GM03348 (cell line): Measurements from ENCODE around the gene C11orf24.
"Not testable (repeated sequence)": the region's sequence is repeated elsewhere in the genome, so short reads cannot be mapped to it uniquely, and the experiment has no call there.

Source experiments
- DNase-seq: peaks from one replicate; pipeline ENCODE4 v3.0.0; 2012; ENCODE audit warnings: low spot score

Gene C11orf24

DNA sequence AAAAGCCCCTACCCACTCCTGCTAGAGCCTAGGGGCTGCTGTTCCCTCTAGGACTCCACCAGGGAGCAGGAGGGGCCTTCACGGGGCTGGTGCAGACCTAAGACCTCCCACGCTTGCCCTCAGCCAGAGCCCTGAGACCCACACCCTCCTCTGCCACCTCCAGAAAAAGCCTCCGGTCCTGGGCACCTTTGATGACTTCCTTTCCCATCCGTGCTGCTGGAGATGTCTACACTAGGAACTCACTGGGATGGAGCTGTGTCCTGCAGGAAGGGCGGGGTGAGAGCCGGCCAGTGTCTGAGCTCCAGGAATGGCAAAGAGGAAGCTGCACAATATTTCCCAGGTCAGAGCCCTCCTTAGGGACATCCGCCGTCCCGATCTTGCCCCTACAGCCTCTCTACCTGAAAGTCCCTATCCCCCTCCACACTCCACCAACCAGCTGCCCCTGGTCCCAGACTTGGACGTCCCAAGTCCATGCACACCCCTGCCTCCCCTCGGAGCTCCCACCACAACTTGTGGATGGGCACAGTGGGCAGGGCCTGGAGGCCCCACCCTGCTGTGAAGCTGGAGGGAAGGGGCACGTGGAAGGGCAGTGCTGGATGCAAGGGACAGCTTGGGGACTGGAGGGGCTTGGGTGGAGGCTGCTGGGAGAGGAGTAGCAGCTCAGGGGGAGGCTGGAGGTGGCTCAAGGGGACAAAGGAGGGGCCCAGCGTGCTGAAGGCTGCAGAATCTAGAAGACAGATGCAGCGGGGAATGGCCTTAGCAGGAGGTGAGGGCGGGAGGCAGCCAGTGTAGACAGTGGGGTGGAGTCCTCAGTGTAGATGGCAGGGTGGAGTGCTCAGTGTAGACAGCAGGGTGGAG, 27.1 kb upstream of the C11orf24 start:
- no peak for DNase-seq

DNA sequence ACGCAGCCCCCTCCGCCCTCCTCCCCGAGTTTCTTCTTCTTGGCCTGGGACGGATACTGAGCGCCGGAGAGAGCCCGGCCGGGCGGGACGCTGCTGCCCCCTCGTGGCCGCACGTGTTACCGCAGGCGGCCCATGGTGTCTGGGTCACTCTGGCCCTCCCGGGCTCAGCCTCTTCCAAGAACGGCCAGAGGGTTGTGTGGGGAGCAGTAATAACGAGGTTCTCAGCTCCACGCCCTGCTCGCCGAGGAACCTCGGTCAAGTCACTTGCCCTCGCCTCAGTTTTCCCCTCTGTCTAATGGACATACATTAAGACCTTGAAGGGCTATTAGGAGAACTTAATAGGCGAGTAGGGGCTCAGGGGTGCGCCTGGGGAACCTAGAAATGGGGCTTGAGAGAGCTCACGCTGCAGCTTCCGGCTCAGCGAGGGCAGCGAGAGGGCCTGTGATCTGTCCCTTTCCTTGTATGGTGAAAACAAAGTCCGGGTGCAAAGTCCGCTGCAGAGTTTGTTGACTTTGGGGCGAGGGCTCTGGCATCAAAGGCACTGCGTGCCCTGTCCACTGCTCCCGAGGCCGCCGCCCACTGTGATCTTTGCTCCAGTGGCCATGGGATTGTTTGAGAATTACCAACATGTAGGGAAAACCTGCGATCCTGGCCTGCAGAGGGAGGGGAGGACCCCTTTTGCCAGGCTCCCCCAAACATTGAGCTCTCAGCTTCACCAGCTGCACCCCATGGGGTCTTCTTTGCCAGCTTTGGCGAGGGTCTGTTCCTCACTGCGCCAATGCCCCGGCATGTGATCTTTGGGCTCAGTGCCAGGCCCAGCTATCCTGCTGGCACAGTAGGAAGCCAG, 26.3 kb upstream of the C11orf24 start:
- peak; percentile 95 for DNase-seq

DNA sequence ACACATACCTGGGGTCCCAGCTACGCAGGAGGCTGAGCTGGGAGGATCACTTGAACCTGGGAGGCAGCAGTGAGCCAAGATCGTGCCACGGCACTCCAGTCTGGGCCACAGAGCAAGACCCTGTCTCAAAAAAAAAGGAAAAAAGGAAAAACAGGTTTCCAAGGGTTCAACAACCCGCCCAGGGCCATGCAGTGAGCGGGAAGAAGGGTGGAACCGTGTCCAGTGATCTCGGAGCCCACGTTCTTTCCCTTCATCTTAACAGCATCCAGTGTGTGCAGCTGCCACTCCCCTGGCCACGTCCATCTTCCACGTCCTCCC, 25.7 kb upstream of the C11orf24 start:
- DNase-seq = no peak

DNA sequence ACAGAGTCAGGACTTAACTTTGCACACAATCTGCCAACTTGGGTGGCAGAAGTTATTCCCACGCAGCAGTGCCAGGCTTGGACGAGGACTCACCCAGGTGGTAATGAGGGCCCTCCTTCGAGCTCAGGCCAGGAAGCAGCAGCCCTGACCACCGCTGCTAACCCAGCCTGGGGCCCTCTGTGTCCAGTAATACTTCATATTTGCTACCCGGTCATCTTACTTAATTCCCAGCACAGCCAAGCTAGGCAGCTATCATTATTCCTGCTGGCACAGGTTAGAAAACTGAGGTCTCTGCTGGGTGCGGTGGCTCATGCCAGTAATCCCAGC, 25.2 kb upstream of the C11orf24 start:
- no peak for DNase-seq

DNA sequence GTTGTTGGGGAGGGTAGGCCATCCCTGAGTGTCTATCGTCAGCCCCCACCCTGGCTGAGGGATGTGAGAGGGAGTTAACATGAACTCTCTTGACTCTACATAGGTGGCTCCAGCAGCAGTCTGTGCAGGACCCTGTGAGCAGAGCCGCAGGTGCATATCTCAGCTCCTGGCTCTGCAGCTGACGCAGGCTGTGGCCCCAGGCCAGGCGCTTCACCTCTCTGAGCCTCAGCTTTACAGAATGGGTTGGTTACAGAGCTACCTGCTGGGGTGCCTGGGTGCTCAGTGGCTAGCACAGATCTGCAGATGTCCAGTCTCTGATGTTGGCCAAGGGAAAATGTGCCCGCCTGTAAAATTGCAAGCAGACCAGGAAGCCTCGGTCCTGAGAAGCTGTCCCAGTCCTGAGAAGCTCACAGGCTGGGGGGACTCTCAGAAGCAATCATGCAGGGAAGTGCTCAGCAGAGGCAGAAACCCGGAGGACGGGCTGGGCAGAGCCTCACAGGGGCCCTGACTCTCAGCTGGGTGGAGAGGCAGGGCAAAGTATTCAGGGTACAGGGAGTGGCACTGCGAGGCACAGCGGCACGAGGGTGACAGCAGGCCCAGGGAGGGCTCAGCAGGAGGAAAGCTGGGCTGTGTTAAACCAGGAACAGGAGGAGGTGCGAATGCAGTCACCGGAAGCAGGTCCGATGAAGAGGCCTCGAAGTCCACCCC, 24.7 kb upstream of the C11orf24 start:
- DNase-seq = no peak

DNA sequence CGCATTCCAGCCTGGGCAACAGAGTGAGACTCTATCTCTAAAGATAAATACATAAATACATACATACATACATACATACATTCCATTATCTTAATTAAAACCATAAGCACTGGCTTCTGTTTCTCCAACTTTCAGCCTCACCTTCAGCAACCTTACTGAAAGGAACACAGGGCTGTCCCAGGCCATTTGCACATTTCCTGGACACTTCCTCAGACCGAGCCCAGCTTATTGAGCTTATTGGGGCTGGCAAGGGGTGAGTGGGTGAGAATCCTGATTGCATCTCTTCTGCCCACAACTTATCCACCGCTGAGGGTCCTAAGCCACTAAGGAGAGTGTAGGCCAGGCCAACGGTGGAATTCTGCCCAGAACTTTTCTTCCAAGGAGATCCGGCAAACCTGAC, 24.2 kb upstream of the C11orf24 start:
- DNase-seq = no peak

DNA sequence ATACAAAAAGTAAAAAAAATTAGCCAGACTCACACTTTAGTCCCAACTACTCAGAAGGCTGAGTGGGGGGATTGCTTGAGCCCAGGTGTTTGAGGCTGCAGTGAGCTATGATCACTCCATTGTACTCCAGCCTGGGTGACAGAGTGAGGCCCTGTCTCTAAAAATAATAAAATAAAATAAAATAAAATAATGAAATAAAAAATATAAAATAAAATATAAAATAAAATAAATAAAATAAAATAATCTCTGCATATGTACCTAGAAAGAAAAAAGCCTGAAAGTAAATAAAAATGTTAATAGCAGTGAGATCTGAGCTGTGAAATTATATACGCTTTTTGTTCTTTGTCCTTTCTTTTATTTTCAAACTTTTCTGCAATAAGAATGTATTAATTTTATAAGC, 23.5 kb upstream of the C11orf24 start:
- DNase-seq = no peak

DNA sequence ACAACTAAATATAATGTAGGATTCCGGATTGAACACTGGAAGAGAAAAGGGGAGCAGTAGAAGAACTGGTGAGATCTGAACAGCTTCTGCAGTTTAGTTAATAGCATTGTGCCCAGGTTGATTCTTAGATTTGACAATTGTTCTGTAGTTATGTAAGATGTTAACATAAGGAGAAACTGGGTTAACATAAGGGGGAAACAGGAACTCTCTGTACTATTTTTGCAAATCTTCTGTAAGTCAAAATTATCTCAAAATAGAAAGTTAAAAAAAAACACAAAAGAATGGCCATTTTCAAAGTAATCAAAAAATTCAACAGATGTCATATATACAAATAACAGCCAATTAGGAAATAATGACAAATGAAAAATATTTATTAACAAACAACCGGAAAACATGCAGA, 21.9 kb upstream of the C11orf24 start:
- no peak for DNase-seq

DNA sequence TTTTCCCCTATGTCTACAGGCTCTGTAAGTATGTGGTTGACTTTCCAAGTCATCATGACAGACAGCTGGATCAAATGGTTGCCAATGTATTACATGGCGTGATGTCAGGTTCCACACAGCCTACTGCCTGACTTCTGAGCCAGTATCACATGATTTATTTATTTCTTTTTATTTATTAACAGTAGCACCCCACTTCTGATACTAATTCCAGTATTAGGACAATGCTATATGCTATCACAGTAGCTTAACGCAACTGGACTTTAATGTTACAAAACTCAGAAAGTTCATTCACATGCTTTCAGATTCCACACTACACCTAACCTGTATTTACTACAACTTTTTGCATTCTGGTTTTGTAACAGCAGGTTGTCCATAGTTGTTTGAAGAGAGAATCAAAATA, 17.7 kb upstream of the C11orf24 start:
- no peak for DNase-seq

DNA sequence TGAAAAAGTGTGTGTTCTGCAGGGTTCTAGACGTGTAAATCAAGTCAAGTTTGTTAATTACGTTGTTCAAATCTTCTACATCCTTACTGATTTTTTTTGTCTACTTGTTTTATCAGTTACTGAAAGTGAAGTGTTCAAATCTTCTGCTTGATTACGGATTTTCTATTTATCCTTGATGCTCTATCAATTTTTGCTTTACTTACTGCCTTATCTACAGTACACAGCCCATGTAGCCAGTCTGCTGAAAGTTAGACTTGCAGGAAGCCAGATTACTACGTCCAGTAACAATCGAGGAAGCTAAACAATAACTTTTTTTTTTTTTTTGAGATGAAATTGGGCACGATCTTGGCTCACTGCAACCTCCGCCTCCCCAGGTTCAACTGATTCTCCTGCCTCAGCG, 15.6 kb upstream of the C11orf24 start:
- no peak for DNase-seq

DNA sequence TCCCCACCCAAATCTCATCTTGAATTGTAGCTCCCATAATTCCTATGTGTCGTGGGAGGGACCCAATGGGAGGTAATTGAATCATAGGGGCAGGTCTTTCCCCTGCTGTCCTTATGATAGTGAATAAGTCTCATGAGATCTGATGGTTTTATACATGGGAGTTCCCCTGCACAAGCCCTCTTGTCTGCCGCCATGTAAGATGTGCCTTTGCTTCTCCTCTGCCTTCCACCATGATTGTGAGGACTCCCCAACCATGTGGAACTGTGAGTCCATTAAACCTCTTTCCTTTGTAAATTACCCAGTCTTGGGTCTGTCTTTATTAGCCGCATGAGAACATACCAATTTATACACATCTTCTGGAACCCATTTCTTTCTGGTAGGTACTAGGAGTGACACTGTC, 12.8 kb upstream of the C11orf24 start:
- not testable (repeated sequence) for DNase-seq

DNA sequence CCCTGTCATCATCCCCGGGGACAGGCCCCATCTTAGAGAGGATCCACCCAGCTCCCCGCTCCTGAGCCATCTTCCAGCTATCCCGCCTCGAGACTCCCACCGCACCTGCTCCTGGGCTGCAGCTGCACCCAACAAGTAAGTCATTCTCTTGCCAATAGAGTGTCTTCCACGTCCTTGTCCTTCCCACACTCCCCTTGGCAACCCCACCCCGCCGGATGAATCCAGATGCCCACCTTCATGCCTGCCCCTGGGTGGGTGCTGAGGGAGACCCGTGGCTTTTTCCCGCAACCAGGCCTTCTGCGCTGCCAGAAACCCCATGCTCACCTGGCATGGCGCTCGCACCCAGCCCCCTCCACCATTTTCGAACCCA, 11.1 kb upstream of the C11orf24 start:
- no peak for DNase-seq

DNA sequence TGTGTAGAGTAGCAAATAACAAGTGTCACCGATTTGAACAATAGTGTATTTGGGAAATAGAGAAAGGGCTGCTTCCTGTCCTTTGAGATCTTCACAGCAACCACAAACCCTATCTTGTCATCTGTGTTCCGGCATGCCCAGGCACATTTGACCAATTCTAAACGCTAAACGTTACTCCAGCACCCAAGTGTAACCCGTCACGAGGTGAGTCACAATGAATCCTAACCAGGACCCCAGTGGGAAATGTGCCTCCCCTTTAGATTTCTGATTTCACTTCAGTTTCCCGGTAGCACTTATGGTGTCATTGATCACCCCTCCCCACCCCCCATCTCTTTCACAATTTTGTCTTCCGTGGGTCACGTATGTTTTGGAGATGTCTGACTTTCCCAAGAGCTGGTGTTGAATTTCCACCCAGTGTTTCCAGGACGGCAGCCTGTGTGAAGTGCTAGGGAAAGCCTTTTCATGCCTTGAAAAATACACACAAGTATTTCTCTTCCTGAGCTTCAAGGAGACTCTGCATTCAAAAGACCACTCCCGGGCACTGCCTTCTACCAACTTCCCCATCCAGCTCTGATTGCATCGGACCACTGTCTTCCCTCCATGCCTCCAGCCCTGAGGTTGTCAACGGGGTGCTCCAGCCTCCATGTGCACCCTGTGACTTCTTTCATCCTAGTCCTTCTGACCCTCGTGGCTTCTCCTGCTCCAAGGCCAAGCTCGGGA, 10.5 kb upstream of the C11orf24 start:
- DNase-seq = no peak

DNA sequence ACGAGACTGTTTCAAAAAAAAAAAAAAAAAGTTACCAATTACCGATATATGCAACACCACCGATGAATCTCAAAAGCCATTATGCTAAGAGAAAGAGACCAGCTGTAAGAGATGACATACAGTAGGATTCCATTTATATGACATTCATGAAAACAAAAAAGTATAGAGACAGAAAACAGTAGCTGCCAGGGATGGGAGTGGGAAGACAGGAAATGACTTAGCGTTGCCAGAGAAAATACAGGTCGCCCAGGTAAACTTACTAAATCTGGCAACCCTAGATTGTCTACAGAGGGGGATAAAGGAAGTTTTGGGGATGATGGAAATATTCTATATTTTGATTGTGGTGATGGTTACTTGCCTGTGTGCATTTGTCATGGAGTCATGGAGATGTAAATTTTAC, 7.9 kb upstream of the C11orf24 start:
- no peak for DNase-seq

DNA sequence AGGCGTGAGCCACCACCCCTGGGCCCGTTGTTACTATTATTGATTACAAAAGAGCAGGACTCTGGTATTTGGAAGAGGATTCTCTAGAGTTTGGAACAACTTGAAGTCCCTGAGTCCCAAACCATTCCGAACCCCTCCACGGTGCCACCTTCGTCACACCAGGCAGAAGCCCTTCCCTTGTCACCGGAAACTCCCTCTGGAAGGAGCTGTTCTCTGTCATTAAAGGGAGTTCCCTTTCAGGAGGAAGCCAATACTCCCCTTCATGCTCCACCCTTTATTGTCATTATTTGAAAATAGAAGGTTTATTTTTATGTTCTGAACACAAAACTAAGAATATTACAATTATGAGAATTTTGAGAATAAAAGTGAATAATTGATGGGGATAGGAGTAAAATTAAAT, 5.1 kb upstream of the C11orf24 start:
- DNase-seq = no peak

DNA sequence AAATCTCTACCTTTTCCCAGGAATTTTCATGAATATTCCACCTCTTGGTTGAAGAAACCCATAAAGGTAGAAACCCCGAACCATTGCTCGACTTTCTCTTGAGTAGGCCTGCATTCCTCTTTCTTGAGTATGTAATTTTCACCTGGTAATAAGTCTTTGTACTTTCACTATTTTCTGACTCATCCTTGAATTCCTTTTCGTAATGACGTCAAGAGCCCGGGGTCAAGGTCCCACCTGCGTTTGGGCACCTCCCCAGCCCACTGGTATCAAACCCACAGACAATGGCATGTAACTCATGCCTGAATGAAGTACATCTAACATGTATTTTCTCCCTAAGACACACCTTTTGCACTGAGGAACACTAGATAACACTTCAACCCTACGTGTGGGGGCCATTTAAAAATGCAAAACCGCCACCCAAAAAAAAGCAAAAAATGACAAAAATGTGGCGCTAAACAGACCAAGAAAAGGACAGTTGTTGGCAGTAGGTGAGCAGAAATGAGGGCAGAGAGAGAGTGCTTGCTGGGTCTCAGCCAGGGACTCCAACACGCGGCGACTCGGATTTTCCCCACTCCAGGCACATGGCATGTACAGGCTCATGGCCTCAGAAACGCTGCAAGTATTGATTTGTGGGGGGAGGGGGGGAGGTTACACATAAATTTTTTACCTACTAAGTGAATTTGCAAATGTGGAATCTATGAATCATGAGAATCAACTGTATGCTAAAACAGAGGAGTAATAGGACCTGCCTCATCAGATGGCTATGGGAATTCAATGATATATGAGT, 4.1 kb upstream of the C11orf24 start:
- no peak for DNase-seq

DNA sequence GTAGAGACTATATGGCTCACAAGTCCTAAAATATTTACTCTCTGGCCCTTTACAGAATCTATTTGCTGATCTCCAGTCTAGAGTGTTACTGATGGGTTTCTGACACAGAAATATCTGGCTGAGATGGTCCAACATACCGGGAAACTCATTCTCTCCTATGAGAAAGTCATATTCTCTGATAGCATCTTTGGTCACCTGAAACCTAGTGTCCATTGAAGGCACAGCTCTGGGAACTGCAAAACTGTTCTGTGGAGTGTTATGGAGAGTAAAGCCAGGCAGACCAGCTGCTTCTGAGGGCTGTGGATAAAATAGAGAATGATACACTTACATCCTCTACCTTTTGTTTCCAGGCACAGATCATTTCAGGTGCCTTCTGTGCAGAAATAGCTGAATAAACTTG, 2.5 kb upstream of the C11orf24 start:
- DNase-seq = no peak

DNA sequence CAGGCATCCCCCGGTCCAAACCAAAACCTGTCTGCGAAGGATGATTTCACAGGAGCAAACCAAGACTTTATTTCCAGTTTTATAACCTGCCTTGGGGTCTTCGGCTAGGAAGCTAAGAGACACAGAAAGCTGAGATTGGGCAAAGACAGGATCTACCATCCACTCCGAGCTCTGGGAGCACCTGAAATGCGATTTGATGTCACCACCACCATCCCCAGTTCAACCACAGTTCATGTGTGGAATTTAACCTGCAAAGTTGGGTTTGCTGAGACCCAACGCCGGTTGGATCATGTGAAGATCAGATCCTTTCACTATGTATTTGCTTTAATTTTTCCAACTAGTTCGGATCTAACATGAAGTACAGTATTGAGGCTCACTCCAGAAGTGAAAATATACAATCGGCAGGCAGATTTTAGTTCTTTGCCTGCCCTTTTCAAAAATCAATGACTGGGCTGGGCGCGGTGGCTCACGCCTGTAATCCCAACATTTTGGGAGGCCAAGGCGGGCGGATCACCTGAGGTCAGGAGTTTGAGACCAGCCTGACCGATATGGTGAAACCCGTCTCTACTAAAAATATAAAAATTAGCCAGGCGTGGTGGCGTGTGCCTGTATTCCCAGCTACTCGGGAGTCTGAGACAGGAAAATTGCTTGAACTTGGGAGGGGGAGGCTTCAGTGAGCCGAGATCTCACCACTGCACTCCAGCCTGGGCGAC, 1.4 kb upstream of the C11orf24 start:
- no peak for DNase-seq

DNA sequence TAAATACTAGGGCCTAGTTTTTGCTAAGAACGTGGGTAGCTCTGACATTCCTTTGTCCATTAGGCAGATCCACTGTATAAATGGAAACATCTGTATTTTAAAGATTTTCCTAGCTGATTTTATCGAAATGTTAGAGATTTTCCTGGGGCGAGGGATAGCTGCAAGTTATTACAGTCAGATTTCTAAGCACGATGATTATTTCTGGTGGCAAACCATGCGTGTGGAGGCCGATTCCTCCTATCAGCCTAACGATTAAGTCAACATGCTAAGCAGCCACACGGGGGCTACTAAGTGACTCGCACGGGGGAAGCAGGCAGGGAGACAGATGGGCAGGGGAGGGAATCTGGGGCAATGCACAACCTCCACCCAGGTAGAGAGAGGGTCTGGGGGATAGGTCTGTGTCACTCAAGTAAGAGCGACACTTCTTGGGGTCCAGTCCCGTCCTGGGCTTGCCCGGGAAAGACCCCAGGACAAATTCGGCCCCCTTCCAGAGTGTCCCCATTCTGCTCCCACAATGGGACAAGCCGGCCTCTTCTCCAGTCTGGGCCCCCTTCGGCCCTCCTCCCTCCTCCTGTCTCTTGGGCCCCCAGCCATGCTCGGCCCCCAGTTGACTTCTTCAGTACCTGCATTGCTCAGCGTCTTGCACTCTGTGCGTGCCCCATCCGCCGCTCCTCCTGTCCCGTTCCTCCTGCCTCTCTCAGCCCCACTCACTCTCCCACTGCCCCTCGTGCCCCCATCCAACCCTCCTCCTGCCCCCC, 571 bp downstream of the C11orf24 start:
- peak; percentile 88 for DNase-seq
